ENCODE data around the gene SEMA3C.

DNA sequence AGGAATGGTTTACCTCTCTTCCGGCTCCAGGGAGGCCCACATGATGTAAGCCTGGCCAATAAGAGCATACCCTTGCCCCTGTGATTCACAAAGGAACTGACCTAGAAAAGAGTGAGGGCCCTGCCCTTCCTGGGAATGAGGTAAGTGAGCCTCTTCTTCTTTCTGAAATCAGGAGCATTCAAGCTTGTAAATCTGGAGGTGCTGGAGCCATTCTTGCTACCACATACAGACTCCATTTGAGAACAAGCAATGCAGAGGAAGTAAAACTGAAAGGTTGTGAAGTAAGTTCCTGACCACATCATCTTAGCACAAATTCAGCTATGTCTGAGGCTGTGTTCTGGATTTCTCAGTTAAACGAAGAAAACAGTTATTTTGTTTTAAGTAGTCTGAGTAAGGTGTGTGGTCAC lies 148.2 kb downstream of the SEMA3C start:
- TF ChIP-seq POLR2A (IDR thresholded peaks at IDR 0.05; ENCODE audit: low read length) (no peak), GATA1 (IDR thresholded peaks at IDR 0.05; ENCODE audit: low read depth, low read length) (no peak)
